Kidney glomerular epithelial cell (primary cell): ENCODE data around the gene CHRM5.

Experiments
- DNase-seq: peaks from one replicate; lab custom pipeline; 2025; lab: John Stamatoyannopoulos, UW

The CHRM5 gene

GRCh38 chr15:33968224-33968623 is at the start of gene CHRM5:
Gene CHRM5 (plus strand): TSS chr15:33968497. CDS start chr15:34062718, 94,221 bp downstream.
- no peak for DNase-seq

- no peak for DNase-seq
Observed at GRCh38 chr15:33923446-33923845, 44.9 kb upstream of the CHRM5 start.

GRCh38 chr15:33926260-33926659 is 42.0 kb upstream of the CHRM5 start:
- no peak for DNase-seq

- DNase-seq = no peak
Observed at GRCh38 chr15:33932734-33933133, 35.6 kb upstream of the CHRM5 start.

GRCh38 chr15:33934396-33934795 is 33.9 kb upstream of the CHRM5 start:
- DNase-seq = peak; percentile 10

- DNase-seq = no peak
Observed at GRCh38 chr15:33934921-33935320, 33.4 kb upstream of the CHRM5 start.

- no peak for DNase-seq
Observed at GRCh38 chr15:33941279-33942063, 26.8 kb upstream of the CHRM5 start.

GRCh38 chr15:33946152-33946551 is 22.1 kb upstream of the CHRM5 start:
- DNase-seq = no peak

- no peak for DNase-seq
Observed at GRCh38 chr15:33955945-33956344, 12.4 kb upstream of the CHRM5 start.

GRCh38 chr15:33956397-33956796 is 11.9 kb upstream of the CHRM5 start:
- DNase-seq = no peak

GRCh38 chr15:33959844-33960548 is 8.3 kb upstream of the CHRM5 start:
- DNase-seq = no peak

GRCh38 chr15:33960549-33960935 is 7.8 kb upstream of the CHRM5 start:
- DNase-seq = no peak

- peak; percentile 34 for DNase-seq
Observed at GRCh38 chr15:33963831-33964664, 4.2 kb upstream of the CHRM5 start.

- no peak for DNase-seq
Observed at GRCh38 chr15:33964665-33965040, 3.6 kb upstream of the CHRM5 start.

- DNase-seq = no peak
Observed at GRCh38 chr15:33968821-33969220, 524 bp downstream of the CHRM5 start.

GRCh38 chr15:33971811-33972210 is 3.5 kb downstream of the CHRM5 start:
- no peak for DNase-seq

GRCh38 chr15:33975022-33975565 is 6.8 kb downstream of the CHRM5 start:
- DNase-seq = no peak

- no peak for DNase-seq
Observed at GRCh38 chr15:33980159-33980558, 11.9 kb downstream of the CHRM5 start.

GRCh38 chr15:33982516-33982915 is 14.2 kb downstream of the CHRM5 start:
- no peak for DNase-seq

GRCh38 chr15:33985287-33985686 is 17.0 kb downstream of the CHRM5 start:
- peak; percentile 86 for DNase-seq

- DNase-seq = no peak
Observed at GRCh38 chr15:33985751-33986150, 17.5 kb downstream of the CHRM5 start.

GRCh38 chr15:33987444-33987843 is 19.1 kb downstream of the CHRM5 start:
- no peak for DNase-seq
